PC-9 (cell line): ENCODE data around the gene SPECC1L.

Experiments used
- EZH2 ChIP-seq: fragments of 200-600 bp; sonication (generic); IDR thresholded peaks from 2 replicates; pipeline ENCODE4 v1.8.0; 2017; ENCODE audit warnings: antibody characterized with exemption, low read depth
- TF ChIP-seq, protein P1 (sequence below): fragments of 200-600 bp; sonication (generic); conservative IDR thresholded peaks from 2 replicates; pipeline ENCODE4 v1.6.1; 2017; ENCODE audit warnings: mixed run types, antibody characterized with exemption, mild to moderate bottlenecking, moderate library complexity

DNA sequence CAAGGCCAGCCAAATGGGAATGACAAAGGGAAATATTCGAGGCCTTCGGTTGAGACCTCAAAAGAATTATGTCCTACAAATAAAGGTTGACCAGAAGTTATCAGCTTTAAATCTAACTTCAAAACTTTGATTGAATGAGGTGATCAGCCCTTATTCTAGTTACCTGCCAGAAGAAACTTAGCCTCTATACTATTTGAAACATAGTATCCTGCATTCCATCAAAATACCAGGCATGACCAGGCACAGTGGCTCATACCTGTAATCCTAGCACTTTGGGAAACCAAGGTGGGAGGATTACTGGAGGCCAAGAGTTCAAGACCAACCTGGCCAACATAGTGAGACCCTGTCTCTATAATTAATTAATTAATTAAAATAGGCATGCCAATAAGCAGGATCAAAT, 112.4 kb downstream of the SPECC1L start:
- TF ChIP-seq, protein P1, sequence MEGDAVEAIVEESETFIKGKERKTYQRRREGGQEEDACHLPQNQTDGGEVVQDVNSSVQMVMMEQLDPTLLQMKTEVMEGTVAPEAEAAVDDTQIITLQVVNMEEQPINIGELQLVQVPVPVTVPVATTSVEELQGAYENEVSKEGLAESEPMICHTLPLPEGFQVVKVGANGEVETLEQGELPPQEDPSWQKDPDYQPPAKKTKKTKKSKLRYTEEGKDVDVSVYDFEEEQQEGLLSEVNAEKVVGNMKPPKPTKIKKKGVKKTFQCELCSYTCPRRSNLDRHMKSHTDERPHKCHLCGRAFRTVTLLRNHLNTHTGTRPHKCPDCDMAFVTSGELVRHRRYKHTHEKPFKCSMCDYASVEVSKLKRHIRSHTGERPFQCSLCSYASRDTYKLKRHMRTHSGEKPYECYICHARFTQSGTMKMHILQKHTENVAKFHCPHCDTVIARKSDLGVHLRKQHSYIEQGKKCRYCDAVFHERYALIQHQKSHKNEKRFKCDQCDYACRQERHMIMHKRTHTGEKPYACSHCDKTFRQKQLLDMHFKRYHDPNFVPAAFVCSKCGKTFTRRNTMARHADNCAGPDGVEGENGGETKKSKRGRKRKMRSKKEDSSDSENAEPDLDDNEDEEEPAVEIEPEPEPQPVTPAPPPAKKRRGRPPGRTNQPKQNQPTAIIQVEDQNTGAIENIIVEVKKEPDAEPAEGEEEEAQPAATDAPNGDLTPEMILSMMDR = no peak
- TF ChIP-seq EZH2 = no peak
